Renal cortex interstitium (tissue), 11 donors: ENCODE measurements around the gene MARS1. TPM values are rescaled to one million over a fixed set of nuclear protein-coding genes. Genes with fewer than 3 reads are reported as not detected.
"Not testable (repeated sequence)": the region's sequence is repeated elsewhere in the genome, so short reads cannot be mapped to it uniquely, and the experiment has no call there.

Source experiments
- DNase-seq, 11 donors: peaks; one replicate each; pipeline ENCODE4 v3.0.0-alpha.2; 2013; ENCODE audit warnings: low read depth in 9 of 11, low spot score in 4 of 11; ENCODE audit errors: extremely low read depth in 1 of 11
- polyA plus RNA-seq, 3 donors: library from polyadenylated mRNA; unstranded; fragments of 120-200 nt; gene quantifications; one replicate each; pipeline ENCODE4 v1.2.1, GENCODE V29; 2013; ENCODE audit not compliant: insufficient read length in 3 of 3

Gene MARS1
- polyA plus RNA-seq, 3 donors: 113 to 145 (median 114) TPM

GRCh38 chr12:57552306-57552651, 64.4 kb downstream of the MARS1 start:
- DNase-seq: no peak

GRCh38 chr12:57552835-57553313, 65.0 kb downstream of the MARS1 start:
- no peak for DNase-seq

GRCh38 chr12:57553343-57554202, 65.7 kb downstream of the MARS1 start:
- DNase-seq: no peak

GRCh38 chr12:57554453-57554852, 66.6 kb downstream of the MARS1 start:
- DNase-seq: no peak

GRCh38 chr12:57554897-57555296, 67.0 kb downstream of the MARS1 start:
- DNase-seq: no peak

- DNase-seq: no peak
Measured at GRCh38 chr12:57558864-57559263, 71.0 kb downstream of the MARS1 start.

GRCh38 chr12:57560516-57560915, 72.6 kb downstream of the MARS1 start:
- no peak for DNase-seq

DNA sequence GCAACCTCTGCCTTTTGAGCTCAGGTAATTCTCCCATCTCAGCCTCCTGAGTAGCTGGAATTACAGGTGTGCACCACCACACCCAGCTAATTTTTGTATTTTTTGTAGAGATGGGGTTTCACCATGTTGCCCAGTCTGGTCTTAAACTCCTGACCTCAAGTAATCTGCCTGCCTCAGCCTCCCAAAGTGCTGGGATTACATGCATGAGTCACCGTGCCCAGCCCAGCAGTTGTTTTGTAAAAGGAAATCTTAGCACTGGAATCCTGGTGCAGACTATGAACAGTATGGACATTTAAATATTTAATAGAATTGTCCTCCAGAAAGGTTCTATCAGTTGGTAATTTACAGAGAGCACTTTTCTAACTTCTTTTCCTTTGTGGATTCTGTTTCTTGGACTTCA, 73.2 kb downstream of the MARS1 start:
- not testable (repeated sequence) for DNase-seq

GRCh38 chr12:57563358-57563757, 75.5 kb downstream of the MARS1 start:
- no peak for DNase-seq

- no peak for DNase-seq
Measured at GRCh38 chr12:57564178-57564740, 76.4 kb downstream of the MARS1 start.

Other genes with a start within 250 kb of the MARS1 start
- 1 to 10 TPM; 5.2 to 8.0 (median 6.1) TPM for gene STAC3, start 236.9 kb upstream of the MARS1 start, polyA plus RNA-seq
- gene R3HDM2, start 57.0 kb upstream of the MARS1 start, polyA plus RNA-seq: 100 to 1,000 TPM in 1 of 3 donors, 10 to 100 TPM in 2; 62.4 to 109 (median 81.4) TPM
- gene INHBC, start 53.3 kb upstream of the MARS1 start, polyA plus RNA-seq: under 1 TPM; 0.25 to 0.33 (median 0.32) TPM
- gene INHBE, start 32.8 kb upstream of the MARS1 start, polyA plus RNA-seq: under 1 TPM; 0.65 to 0.77 (median 0.66) TPM
- gene GLI1, start 28.3 kb upstream of the MARS1 start, polyA plus RNA-seq: 10 to 100 TPM; 16.4 to 22.8 (median 20.3) TPM
- gene ARHGAP9, start 8.2 kb upstream of the MARS1 start, polyA plus RNA-seq: 1 to 10 TPM; 2.9 to 3.1 (median 3.0) TPM
- 10 to 100 TPM; 28.4 to 36.2 (median 31.4) TPM for gene DDIT3, start 32.4 kb downstream of the MARS1 start, polyA plus RNA-seq
- gene MBD6, start 34.8 kb downstream of the MARS1 start, polyA plus RNA-seq: 100 to 1,000 TPM in 1 of 3 donors, 10 to 100 TPM in 2; 52.7 to 108 (median 65.9) TPM
- gene DCTN2, start 59.1 kb downstream of the MARS1 start, polyA plus RNA-seq: 100 to 1,000 TPM; 160 to 172 (median 172) TPM
- gene KIF5A, start 62.0 kb downstream of the MARS1 start, polyA plus RNA-seq: under 1 TPM; 0.50 to 0.88 (median 0.76) TPM
- gene PIP4K2C, start 103.1 kb downstream of the MARS1 start, polyA plus RNA-seq: 10 to 100 TPM; 36.5 to 42.1 (median 40.0) TPM
- gene DTX3, start 116.8 kb downstream of the MARS1 start, polyA plus RNA-seq: 10 to 100 TPM; 54.5 to 74.5 (median 63.9) TPM
- gene ARHGEF25, start 123.4 kb downstream of the MARS1 start, polyA plus RNA-seq: 10 to 100 TPM; 29.8 to 37.5 (median 36.4) TPM
- gene B4GALNT1, start 145.1 kb downstream of the MARS1 start, polyA plus RNA-seq: 1 to 10 TPM in 1 of 3 donors, under 1 TPM in 2; 0.84 to 1.3 (median 0.97) TPM
- gene OS9, start 206.1 kb downstream of the MARS1 start, polyA plus RNA-seq: 100 to 1,000 TPM; 197 to 215 (median 204) TPM